GM23338 (cell line): Measurements from ENCODE around the gene IL36B. TPM values are rescaled to one million over a fixed set of nuclear protein-coding genes. Genes with fewer than 3 reads are reported as not detected.

Experiments used
- ATAC-seq: fragments of 200-7000 bp; cut with Tn5 transposase; 3 replicates; pipeline ENCODE4 v1.9.1; 2020
- DNase-seq: peaks from one replicate; pipeline ENCODE4 v3.0.0-alpha.2; 2015; ENCODE audit warnings: low spot score
- H2AFZ ChIP-seq: fragments of 200-600 bp; sonication (generic); 2 replicates; pipeline ENCODE4 v1.8.0; 2016; ENCODE audit warnings: antibody characterized with exemption, mild to moderate bottlenecking, moderate library complexity
- H3F3A ChIP-seq: fragments of 200-600 bp; sonication (generic); replicated peaks from 2 replicates; pipeline ENCODE4 v1.8.0; 2017; ENCODE audit warnings: antibody characterized with exemption, mixed run types, low read depth
- H3K27ac ChIP-seq: fragments of 200-600 bp; sonication (generic); 2 replicates; pipeline ENCODE4 v1.6.1; 2016; ENCODE audit warnings: low read depth
- H3K27me3 ChIP-seq: fragments of 200-600 bp; sonication (generic); 2 replicates; pipeline ENCODE4 v1.8.0; 2016; ENCODE audit warnings: mild to moderate bottlenecking, mixed run types, moderate library complexity; ENCODE audit not compliant: insufficient read depth
- H3K36me3 ChIP-seq: fragments of 200-600 bp; sonication (generic); 2 replicates; pipeline ENCODE4 v1.8.0; 2016; ENCODE audit warnings: mild to moderate bottlenecking; ENCODE audit not compliant: insufficient read depth
- H3K4me1 ChIP-seq: fragments of 200-600 bp; sonication (generic); 2 replicates; pipeline ENCODE4 v1.8.0; 2016; ENCODE audit warnings: mild to moderate bottlenecking, moderate library complexity; ENCODE audit not compliant: insufficient read depth
- H3K4me2 ChIP-seq: fragments of 200-600 bp; sonication (generic); 2 replicates; pipeline ENCODE4 v1.7.1; 2017; ENCODE audit warnings: mixed run types
- H3K4me3 ChIP-seq: fragments of 200-600 bp; sonication (generic); 2 replicates; pipeline ENCODE4 v1.6.1; 2016; ENCODE audit warnings: mixed run types
- H3K79me2 ChIP-seq: fragments of 200-600 bp; sonication (generic); replicated peaks from 2 replicates; pipeline ENCODE4 v1.8.0; 2017; ENCODE audit warnings: mild to moderate bottlenecking; ENCODE audit not compliant: insufficient read depth
- H3K9me2 ChIP-seq: fragments of 200-600 bp; sonication (generic); 2 replicates; pipeline ENCODE4 v1.8.0; 2017; ENCODE audit not compliant: insufficient read depth
- H4K20me1 ChIP-seq: fragments of 200-600 bp; sonication (generic); replicated peaks from 2 replicates; pipeline ENCODE4 v1.8.0; 2017; ENCODE audit warnings: mild to moderate bottlenecking; ENCODE audit not compliant: insufficient read depth
- H3K27ac Mint-ChIP-seq: 2 replicates; pipeline ENCODE4 v1.8.0; 2020; ENCODE audit warnings: inconsistent platforms, mild to moderate bottlenecking, moderate library complexity, mixed read lengths
- H3K27me3 Mint-ChIP-seq: 3 replicates; pipeline ENCODE4 v1.8.0; 2022; ENCODE audit warnings: low read depth, mild to moderate bottlenecking, moderate library complexity, mixed read lengths, inconsistent platforms; ENCODE audit not compliant: insufficient read depth, poor library complexity
- H3K36me3 Mint-ChIP-seq: 3 replicates; pipeline ENCODE4 v1.8.0; 2021; ENCODE audit warnings: low read depth, mild to moderate bottlenecking, inconsistent platforms, moderate library complexity, mixed read lengths
- H3K4me1 Mint-ChIP-seq: 3 replicates; pipeline ENCODE4 v1.8.0; 2020; ENCODE audit warnings: mild to moderate bottlenecking, inconsistent platforms, mixed read lengths
- H3K4me3 Mint-ChIP-seq: 3 replicates; pipeline ENCODE4 v1.8.0; 2021; ENCODE audit warnings: moderate library complexity, mild to moderate bottlenecking, inconsistent platforms, mixed read lengths
- H3K9me3 Mint-ChIP-seq: 3 replicates; pipeline ENCODE4 v1.8.0; 2020; ENCODE audit warnings: moderate library complexity, mild to moderate bottlenecking, inconsistent platforms, mixed read lengths
- CREB1 ChIP-seq: fragments of 250-450 bp; sonication (Bioruptor Pico); IDR thresholded peaks from 2 replicates; pipeline ENCODE4 v1.5.0; 2020; ENCODE audit warnings: low read depth, mild to moderate bottlenecking, moderate library complexity
- EZH2 ChIP-seq: fragments of 200-600 bp; sonication (generic); IDR thresholded peaks from one replicate; pipeline ENCODE4 v1.8.0; 2017; ENCODE audit warnings: antibody characterized with exemption, mild to moderate bottlenecking, low read depth; ENCODE audit not compliant: unreplicated experiment
- EZH2phosphoT487 ChIP-seq: fragments of 200-600 bp; sonication (generic); IDR thresholded peaks from one replicate; pipeline ENCODE4 v1.8.1; 2018; ENCODE audit warnings: antibody characterized with exemption; ENCODE audit not compliant: unreplicated experiment
- POLR2AphosphoS5 ChIP-seq: IDR thresholded peaks from 2 replicates; pipeline ENCODE4 v1.6.1; 2016; ENCODE audit warnings: antibody characterized with exemption, low read depth
- ZNF114 ChIP-seq: fragments of 250-450 bp; sonication (Bioruptor Pico); IDR thresholded peaks from 2 replicates; pipeline ENCODE4 v1.5.0; 2020; ENCODE audit warnings: mild to moderate bottlenecking, moderate library complexity
- ZNF331 ChIP-seq: fragments of 250-450 bp; sonication (Bioruptor Pico); IDR thresholded peaks from 2 replicates; pipeline ENCODE4 v1.5.0; 2020; ENCODE audit warnings: low read depth, mild to moderate bottlenecking, moderate library complexity
- polyA plus RNA-seq: library from polyadenylated mRNA; unstranded; fragments of >200 nt; fragmentation: Nextera tagmentation; extraction: Ambion mirVana; gene quantifications from 2 replicates; pipeline ENCODE4 v1.2.1, GENCODE V29; 2016
- total RNA-seq: library from RNA; depleted of rRNA; stranded (reverse); fragments of >200 nt; shearing (Covaris generic); gene quantifications from 2 replicates; pipeline ENCODE4 v1.2.3, GENCODE V29; 2014
- TF ChIP-seq, protein P1 (sequence below): fragments of 250-450 bp; sonication (Bioruptor Pico); IDR thresholded peaks from 2 replicates; pipeline ENCODE4 v1.5.0; 2020; ENCODE audit warnings: mild to moderate bottlenecking, moderate library complexity
- TF ChIP-seq, protein P2 (sequence below), 2 experiments: fragments of 200-600 bp in 1 of 2; sonication (generic) in 1 of 2; conservative IDR thresholded peaks; 2 replicates each; pipeline versions ENCODE4 v1.5.1 to v1.6.1; 2016 to 2017; ENCODE audit warnings: antibody characterized with exemption in 2 of 2, low read depth in 2 of 2, mild to moderate bottlenecking in 2 of 2, moderate library complexity in 1 of 2
- TF ChIP-seq, protein P3 (sequence below): IDR thresholded peaks from 2 replicates; pipeline ENCODE4 v1.6.1; 2016; ENCODE audit warnings: antibody characterized with exemption

Gene IL36B
- total and polyA plus RNA-seq, 2 experiments from 2014 or later = not detected

DNA sequence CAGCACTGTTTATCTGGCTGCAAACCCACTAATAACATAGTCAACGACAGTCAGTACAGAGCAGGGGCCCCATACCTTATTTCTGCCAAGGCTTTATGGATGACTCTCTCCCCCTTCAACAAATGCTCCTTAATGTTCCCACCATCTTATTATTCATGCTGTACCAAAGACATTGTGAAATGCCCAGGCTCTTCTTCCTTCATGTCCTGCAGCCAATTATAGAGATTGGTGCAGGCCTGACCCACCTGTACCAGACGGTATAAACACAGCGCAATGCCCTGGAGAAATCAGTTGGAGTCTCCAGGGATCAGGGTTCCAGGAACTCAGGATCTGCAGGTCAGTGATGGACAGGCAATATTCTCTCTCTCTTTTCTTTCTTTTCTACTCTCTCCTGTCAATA, 15.0 kb upstream of the IL36B start, which contains the start of gene IL1F10:
IL1F10 (plus strand) TSS at position 290 of the 400 bp plus-strand sequence. CDS start 4,769 bp downstream, outside the sequence.
- Mint-ChIP-seq H3K27me3 (peaks cover 14% of the 10 kb centered on the region), H3K4me3 (no peak within 1 kb of the TSS), H3K36me3 (no peaks in the 10 kb centered on the region), H3K4me1 (no peaks in the 10 kb centered on the region; the same call in 2 of the 3 replicates), H3K27ac (no peak within 1 kb of the TSS), H3K9me3 (peaks cover 7% of the 10 kb centered on the region; the same call in 2 of the 3 replicates)
- no peaks in the 10 kb centered on the region for H3K4me1 ChIP-seq
- ATAC-seq = no peak
- H3K4me2 ChIP-seq = no peak within 1 kb of the TSS
- no peak within 1 kb of the TSS for H2AFZ ChIP-seq
- no peak for DNase-seq
- no peaks in the 10 kb centered on the region for H4K20me1 ChIP-seq
- no peaks in the 10 kb centered on the region for H3K79me2 ChIP-seq
- no peaks in the 10 kb centered on the region for H3K36me3 ChIP-seq
- TF ChIP-seq ZNF114 (no peak), ZNF331 (CRISPR knock-in tag) (no peak), CREB1 (CRISPR knock-in tag) (no peak), EZH2 (no peak), EZH2phosphoT487 (no peak), POLR2AphosphoS5 (no peak)
- TF ChIP-seq, protein P1, sequence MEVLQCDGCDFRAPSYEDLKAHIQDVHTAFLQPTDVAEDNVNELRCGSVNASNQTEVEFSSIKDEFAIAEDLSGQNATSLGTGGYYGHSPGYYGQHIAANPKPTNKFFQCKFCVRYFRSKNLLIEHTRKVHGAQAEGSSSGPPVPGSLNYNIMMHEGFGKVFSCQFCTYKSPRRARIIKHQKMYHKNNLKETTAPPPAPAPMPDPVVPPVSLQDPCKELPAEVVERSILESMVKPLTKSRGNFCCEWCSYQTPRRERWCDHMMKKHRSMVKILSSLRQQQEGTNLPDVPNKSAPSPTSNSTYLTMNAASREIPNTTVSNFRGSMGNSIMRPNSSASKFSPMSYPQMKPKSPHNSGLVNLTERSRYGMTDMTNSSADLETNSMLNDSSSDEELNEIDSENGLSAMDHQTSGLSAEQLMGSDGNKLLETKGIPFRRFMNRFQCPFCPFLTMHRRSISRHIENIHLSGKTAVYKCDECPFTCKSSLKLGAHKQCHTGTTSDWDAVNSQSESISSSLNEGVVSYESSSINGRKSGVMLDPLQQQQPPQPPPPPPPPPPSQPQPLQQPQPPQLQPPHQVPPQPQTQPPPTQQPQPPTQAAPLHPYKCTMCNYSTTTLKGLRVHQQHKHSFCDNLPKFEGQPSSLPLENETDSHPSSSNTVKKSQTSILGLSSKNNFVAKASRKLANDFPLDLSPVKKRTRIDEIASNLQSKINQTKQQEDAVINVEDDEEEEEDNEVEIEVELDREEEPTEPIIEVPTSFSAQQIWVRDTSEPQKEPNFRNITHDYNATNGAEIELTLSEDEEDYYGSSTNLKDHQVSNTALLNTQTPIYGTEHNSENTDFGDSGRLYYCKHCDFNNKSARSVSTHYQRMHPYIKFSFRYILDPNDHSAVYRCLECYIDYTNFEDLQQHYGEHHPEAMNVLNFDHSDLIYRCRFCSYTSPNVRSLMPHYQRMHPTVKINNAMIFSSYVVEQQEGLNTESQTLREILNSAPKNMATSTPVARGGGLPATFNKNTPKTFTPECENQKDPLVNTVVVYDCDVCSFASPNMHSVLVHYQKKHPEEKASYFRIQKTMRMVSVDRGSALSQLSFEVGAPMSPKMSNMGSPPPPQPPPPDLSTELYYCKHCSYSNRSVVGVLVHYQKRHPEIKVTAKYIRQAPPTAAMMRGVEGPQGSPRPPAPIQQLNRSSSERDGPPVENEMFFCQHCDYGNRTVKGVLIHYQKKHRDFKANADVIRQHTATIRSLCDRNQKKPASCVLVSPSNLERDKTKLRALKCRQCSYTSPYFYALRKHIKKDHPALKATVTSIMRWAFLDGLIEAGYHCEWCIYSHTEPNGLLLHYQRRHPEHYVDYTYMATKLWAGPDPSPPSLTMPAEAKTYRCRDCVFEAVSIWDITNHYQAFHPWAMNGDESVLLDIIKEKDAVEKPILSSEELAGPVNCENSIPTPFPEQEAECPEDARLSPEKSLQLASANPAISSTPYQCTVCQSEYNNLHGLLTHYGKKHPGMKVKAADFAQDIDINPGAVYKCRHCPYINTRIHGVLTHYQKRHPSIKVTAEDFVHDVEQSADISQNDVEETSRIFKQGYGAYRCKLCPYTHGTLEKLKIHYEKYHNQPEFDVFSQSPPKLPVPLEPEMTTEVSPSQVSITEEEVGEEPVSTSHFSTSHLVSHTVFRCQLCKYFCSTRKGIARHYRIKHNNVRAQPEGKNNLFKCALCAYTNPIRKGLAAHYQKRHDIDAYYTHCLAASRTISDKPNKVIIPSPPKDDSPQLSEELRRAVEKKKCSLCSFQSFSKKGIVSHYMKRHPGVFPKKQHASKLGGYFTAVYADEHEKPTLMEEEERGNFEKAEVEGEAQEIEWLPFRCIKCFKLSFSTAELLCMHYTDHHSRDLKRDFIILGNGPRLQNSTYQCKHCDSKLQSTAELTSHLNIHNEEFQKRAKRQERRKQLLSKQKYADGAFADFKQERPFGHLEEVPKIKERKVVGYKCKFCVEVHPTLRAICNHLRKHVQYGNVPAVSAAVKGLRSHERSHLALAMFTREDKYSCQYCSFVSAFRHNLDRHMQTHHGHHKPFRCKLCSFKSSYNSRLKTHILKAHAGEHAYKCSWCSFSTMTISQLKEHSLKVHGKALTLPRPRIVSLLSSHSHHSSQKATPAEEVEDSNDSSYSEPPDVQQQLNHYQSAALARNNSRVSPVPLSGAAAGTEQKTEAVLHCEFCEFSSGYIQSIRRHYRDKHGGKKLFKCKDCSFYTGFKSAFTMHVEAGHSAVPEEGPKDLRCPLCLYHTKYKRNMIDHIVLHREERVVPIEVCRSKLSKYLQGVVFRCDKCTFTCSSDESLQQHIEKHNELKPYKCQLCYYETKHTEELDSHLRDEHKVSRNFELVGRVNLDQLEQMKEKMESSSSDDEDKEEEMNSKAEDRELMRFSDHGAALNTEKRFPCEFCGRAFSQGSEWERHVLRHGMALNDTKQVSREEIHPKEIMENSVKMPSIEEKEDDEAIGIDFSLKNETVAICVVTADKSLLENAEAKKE = no peak
- TF ChIP-seq, protein P2, sequence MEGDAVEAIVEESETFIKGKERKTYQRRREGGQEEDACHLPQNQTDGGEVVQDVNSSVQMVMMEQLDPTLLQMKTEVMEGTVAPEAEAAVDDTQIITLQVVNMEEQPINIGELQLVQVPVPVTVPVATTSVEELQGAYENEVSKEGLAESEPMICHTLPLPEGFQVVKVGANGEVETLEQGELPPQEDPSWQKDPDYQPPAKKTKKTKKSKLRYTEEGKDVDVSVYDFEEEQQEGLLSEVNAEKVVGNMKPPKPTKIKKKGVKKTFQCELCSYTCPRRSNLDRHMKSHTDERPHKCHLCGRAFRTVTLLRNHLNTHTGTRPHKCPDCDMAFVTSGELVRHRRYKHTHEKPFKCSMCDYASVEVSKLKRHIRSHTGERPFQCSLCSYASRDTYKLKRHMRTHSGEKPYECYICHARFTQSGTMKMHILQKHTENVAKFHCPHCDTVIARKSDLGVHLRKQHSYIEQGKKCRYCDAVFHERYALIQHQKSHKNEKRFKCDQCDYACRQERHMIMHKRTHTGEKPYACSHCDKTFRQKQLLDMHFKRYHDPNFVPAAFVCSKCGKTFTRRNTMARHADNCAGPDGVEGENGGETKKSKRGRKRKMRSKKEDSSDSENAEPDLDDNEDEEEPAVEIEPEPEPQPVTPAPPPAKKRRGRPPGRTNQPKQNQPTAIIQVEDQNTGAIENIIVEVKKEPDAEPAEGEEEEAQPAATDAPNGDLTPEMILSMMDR (conservative IDR thresholded peaks at IDR 0.05; ENCODE audit: low read depth in 2 of 2) = no peak
- TF ChIP-seq, protein P3, sequence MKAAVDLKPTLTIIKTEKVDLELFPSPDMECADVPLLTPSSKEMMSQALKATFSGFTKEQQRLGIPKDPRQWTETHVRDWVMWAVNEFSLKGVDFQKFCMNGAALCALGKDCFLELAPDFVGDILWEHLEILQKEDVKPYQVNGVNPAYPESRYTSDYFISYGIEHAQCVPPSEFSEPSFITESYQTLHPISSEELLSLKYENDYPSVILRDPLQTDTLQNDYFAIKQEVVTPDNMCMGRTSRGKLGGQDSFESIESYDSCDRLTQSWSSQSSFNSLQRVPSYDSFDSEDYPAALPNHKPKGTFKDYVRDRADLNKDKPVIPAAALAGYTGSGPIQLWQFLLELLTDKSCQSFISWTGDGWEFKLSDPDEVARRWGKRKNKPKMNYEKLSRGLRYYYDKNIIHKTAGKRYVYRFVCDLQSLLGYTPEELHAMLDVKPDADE = no peak
- H3K27me3 ChIP-seq = no peaks in the 10 kb centered on the region
- H3F3A ChIP-seq = no peaks in the 10 kb centered on the region
- no peak within 1 kb of the TSS for H3K4me3 ChIP-seq
- peaks cover 5% of the 10 kb centered on the region for H3K9me2 ChIP-seq
- no peak within 1 kb of the TSS for H3K27ac ChIP-seq
